Endodermal cell (in vitro differentiated cells): ENCODE results near the gene FAM107B. TPM values are rescaled to one million over a fixed set of nuclear protein-coding genes. Genes with fewer than 3 reads are reported as not detected.

Experiments used
- DNase-seq: peaks from one replicate; pipeline ENCODE4 v3.0.0-alpha.2; 2017
- H3K27ac ChIP-seq: 2 replicates; pipeline ENCODE4 v1.5.1; 2013; ENCODE audit warnings: mild to moderate bottlenecking, low read depth, low read length, moderate library complexity
- H3K27me3 ChIP-seq: 2 replicates; pipeline ENCODE4 v1.6.1; 2013; ENCODE audit warnings: mild to moderate bottlenecking, low read length, moderate library complexity; ENCODE audit not compliant: insufficient read depth, control insufficient read depth, poor library complexity, severe bottlenecking
- H3K36me3 ChIP-seq: 2 replicates; pipeline ENCODE4 v1.7.0; 2013; ENCODE audit warnings: mild to moderate bottlenecking, low read length, moderate library complexity; ENCODE audit not compliant: control insufficient read depth, insufficient read depth
- H3K4me1 ChIP-seq: one replicate; pipeline ENCODE4 v1.7.0; 2013; ENCODE audit warnings: low read length; ENCODE audit not compliant: control insufficient read depth, insufficient read depth
- H3K4me3 ChIP-seq: 2 replicates; pipeline ENCODE4 v1.5.1; 2013; ENCODE audit warnings: mild to moderate bottlenecking, low read length, moderate library complexity
- H3K9ac ChIP-seq: 2 replicates; pipeline ENCODE4 v1.6.1; 2013; ENCODE audit warnings: mild to moderate bottlenecking, low read length, moderate library complexity; ENCODE audit not compliant: poor library complexity, severe bottlenecking; ENCODE audit errors: extremely low read depth
- H3K9me3 ChIP-seq: 2 replicates; pipeline ENCODE4 v1.6.1; 2013; ENCODE audit warnings: mild to moderate bottlenecking, low read length, moderate library complexity; ENCODE audit not compliant: control insufficient read depth
- H3K27ac Mint-ChIP-seq: 2 replicates; pipeline ENCODE4 v1.8.0; 2020; ENCODE audit warnings: mixed read lengths
- H3K27me3 Mint-ChIP-seq: 2 replicates; pipeline ENCODE4 v1.8.0; 2021; ENCODE audit warnings: mild to moderate bottlenecking, mixed read lengths; ENCODE audit not compliant: insufficient read depth
- H3K36me3 Mint-ChIP-seq: 2 replicates; pipeline ENCODE4 v1.8.0; 2020; ENCODE audit warnings: low read depth, mixed read lengths
- H3K4me1 Mint-ChIP-seq: 2 replicates; pipeline ENCODE4 v1.8.0; 2020; ENCODE audit warnings: mixed read lengths
- H3K4me3 Mint-ChIP-seq: 2 replicates; pipeline ENCODE4 v1.8.0; 2020; ENCODE audit warnings: mild to moderate bottlenecking, moderate library complexity, mixed read lengths
- H3K9me3 Mint-ChIP-seq: 2 replicates; pipeline ENCODE4 v1.8.0; 2020; ENCODE audit warnings: mild to moderate bottlenecking, mixed read lengths
- CTCF ChIP-seq: fragments of 200-600 bp; sonication (generic); conservative IDR thresholded peaks from 2 replicates; pipeline ENCODE4 v1.5.0; 2021; ENCODE audit warnings: antibody characterized with exemption, mild to moderate bottlenecking
- WGBS, 2 experiments: methylation state at CpG; one replicate each; pipeline versions ENCODE4 v1.1.5 to v1.1.7; 2013; ENCODE audit warnings: missing lambda C conversion rate in 2 of 2, mixed read lengths in 1 of 2; ENCODE audit not compliant: insufficient coverage in 1 of 2, insufficient read length in 1 of 2; 5-methylcytosine and 5-hydroxymethylcytosine counted together
- total RNA-seq, 2 donors: library from RNA; stranded (reverse); fragmentation: NEBNext Ultra II Directional in 1 of 2; extraction: Animal tissue kit (Norgen Biotek cat#: 25700) in 1 of 2; gene quantifications; 2 replicates in 1 of 2; 3 replicates in 1 of 2; pipeline ENCODE4 v1.2.1, GENCODE V29; 2021

FAM107B gene
- total RNA-seq, 2 donors from 2014 or later, result 16.0 to 24.0 TPM

GRCh38 chr10:14605231-14605925, 169.3 kb downstream of the FAM107B start:
- 64 to 77% methylated on average over 5 to 7 of the region's 7 CpGs for WGBS, 2 experiments
- Mint-ChIP-seq H3K27ac (no peak overlapping the region), H3K36me3 (peaks cover 4% of the 10 kb centered on the region), H3K4me3 (peak overlapping the region; percentile 68), H3K4me1 (peaks cover 11% of the 10 kb centered on the region), H3K9me3 (no peaks in the 10 kb centered on the region), H3K27me3 (peaks cover 26% of the 10 kb centered on the region)
- peaks cover 5% of the 10 kb centered on the region for H3K27me3 ChIP-seq
- TF ChIP-seq CTCF, result no peak
- no peak for DNase-seq
- peak overlapping the region; percentile 84 for H3K4me3 ChIP-seq
- H3K4me1 ChIP-seq, result peaks cover 9% of the 10 kb centered on the region
- H3K9ac ChIP-seq, result no peak overlapping the region
- H3K27ac ChIP-seq, result no peak overlapping the region
- H3K9me3 ChIP-seq, result no peaks in the 10 kb centered on the region
- peaks cover 5% of the 10 kb centered on the region for H3K36me3 ChIP-seq

- no peaks in the 10 kb centered on the region for H3K9me3 ChIP-seq
- H3K36me3 Mint-ChIP-seq, result peaks cover 13% of the 10 kb centered on the region
- H3K27ac ChIP-seq, result no peak overlapping the region
- H3K4me1 ChIP-seq, result peaks cover 9% of the 10 kb centered on the region
- peak overlapping the region; percentile 13 for H3K27ac Mint-ChIP-seq
- H3K9ac ChIP-seq, result no peak overlapping the region
- H3K4me3 ChIP-seq, result peak overlapping the region; percentile 84
- peaks cover 26% of the 10 kb centered on the region for H3K27me3 Mint-ChIP-seq
- H3K4me1 Mint-ChIP-seq, result peaks cover 11% of the 10 kb centered on the region
- no peak for TF ChIP-seq CTCF
- peak; percentile 76 for DNase-seq
- peaks cover 13% of the 10 kb centered on the region for H3K36me3 ChIP-seq
- H3K4me3 Mint-ChIP-seq, result peak overlapping the region; percentile 68
- 2 to 6% methylated on average over 18 to 94 of the region's 94 CpGs for WGBS, 2 experiments
- no peaks in the 10 kb centered on the region for H3K9me3 Mint-ChIP-seq
- peaks cover 5% of the 10 kb centered on the region for H3K27me3 ChIP-seq
Observed at GRCh38 chr10:14604181-14605142, 170.2 kb downstream of the FAM107B start.

GRCh38 chr10:14603534-14604102, 171.1 kb downstream of the FAM107B start:
- H3K36me3 Mint-ChIP-seq, result peaks cover 18% of the 10 kb centered on the region
- Histone ChIP-seq H3K36me3 (peaks cover 21% of the 10 kb centered on the region), H3K4me3 (peak overlapping the region; percentile 99)

More at GRCh38 chr10:14603534-14604102, 171.1 kb downstream of the FAM107B start:
- TF ChIP-seq CTCF, result no peak
- WGBS, 2 experiments, result 0% methylated on average over 13 to 58 of the region's 58 CpGs
- peaks cover 26% of the 10 kb centered on the region for H3K27me3 Mint-ChIP-seq
- peak overlapping the region; percentile 75 for H3K4me3 Mint-ChIP-seq
- peaks cover 9% of the 10 kb centered on the region for H3K4me1 ChIP-seq
- H3K27me3 ChIP-seq, result peaks cover 5% of the 10 kb centered on the region
- no peak overlapping the region for H3K27ac ChIP-seq
- DNase-seq, result no peak
- H3K9ac ChIP-seq, result peak overlapping the region; percentile 67
- H3K27ac Mint-ChIP-seq, result peak overlapping the region; percentile 77
- no peaks in the 10 kb centered on the region for H3K9me3 Mint-ChIP-seq
- H3K4me1 Mint-ChIP-seq, result peaks cover 11% of the 10 kb centered on the region
- no peaks in the 10 kb centered on the region for H3K9me3 ChIP-seq
